GM10266 (cell line): ENCODE measurements around the gene PLAGL1.
A peak's percentile ranks its signal among the peaks of the same experiment; 100 is the strongest.

Experiments used
- DNase-seq: peaks from one replicate; pipeline ENCODE4 v3.0.0; 2012; ENCODE audit errors: extremely low spot score
- TF ChIP-seq, protein P1 (sequence below): IDR thresholded peaks from 2 replicates; pipeline ENCODE4 v1.5.1; 2012; ENCODE audit warnings: mild to moderate bottlenecking, low read depth; ENCODE audit not compliant: control insufficient read depth, insufficient read depth; ENCODE audit errors: missing control alignments

The PLAGL1 gene

GRCh38 chr6:144007478-144008119 is 460 bp downstream of the PLAGL1 start:
- DNase-seq: peak; percentile 16
- TF ChIP-seq, protein P1, sequence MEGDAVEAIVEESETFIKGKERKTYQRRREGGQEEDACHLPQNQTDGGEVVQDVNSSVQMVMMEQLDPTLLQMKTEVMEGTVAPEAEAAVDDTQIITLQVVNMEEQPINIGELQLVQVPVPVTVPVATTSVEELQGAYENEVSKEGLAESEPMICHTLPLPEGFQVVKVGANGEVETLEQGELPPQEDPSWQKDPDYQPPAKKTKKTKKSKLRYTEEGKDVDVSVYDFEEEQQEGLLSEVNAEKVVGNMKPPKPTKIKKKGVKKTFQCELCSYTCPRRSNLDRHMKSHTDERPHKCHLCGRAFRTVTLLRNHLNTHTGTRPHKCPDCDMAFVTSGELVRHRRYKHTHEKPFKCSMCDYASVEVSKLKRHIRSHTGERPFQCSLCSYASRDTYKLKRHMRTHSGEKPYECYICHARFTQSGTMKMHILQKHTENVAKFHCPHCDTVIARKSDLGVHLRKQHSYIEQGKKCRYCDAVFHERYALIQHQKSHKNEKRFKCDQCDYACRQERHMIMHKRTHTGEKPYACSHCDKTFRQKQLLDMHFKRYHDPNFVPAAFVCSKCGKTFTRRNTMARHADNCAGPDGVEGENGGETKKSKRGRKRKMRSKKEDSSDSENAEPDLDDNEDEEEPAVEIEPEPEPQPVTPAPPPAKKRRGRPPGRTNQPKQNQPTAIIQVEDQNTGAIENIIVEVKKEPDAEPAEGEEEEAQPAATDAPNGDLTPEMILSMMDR: no peak

- peak; percentile 21 for DNase-seq
Measured at GRCh38 chr6:144006736-144007477, 1.2 kb downstream of the PLAGL1 start.

GRCh38 chr6:143999406-143999805 is 8.7 kb downstream of the PLAGL1 start:
- DNase-seq: no peak
- TF ChIP-seq, protein P1: no peak

More at GRCh38 chr6:144006736-144007477, 1.2 kb downstream of the PLAGL1 start:
- TF ChIP-seq, protein P1: no peak

DNA sequence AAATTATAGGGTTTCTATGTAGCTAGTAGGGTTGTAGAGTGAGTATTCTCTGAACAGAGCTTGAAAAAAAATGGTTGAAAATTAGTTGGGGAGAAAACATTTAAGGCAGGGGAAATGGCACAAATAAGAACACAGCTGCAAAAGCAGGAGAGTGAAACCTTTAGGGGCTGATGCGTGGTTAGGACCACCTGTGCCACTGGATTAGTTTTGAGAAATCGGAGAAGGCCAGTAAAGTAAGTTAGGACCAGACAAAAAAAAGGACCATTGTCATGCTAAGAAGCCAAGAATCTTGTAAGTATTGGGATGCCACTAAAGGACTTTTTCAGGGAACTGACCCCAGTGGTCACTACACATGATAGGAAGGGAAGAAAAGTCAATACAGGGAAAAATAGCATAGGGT is 9.4 kb downstream of the PLAGL1 start:
- TF ChIP-seq, protein P1: no peak
- DNase-seq: no peak

DNA sequence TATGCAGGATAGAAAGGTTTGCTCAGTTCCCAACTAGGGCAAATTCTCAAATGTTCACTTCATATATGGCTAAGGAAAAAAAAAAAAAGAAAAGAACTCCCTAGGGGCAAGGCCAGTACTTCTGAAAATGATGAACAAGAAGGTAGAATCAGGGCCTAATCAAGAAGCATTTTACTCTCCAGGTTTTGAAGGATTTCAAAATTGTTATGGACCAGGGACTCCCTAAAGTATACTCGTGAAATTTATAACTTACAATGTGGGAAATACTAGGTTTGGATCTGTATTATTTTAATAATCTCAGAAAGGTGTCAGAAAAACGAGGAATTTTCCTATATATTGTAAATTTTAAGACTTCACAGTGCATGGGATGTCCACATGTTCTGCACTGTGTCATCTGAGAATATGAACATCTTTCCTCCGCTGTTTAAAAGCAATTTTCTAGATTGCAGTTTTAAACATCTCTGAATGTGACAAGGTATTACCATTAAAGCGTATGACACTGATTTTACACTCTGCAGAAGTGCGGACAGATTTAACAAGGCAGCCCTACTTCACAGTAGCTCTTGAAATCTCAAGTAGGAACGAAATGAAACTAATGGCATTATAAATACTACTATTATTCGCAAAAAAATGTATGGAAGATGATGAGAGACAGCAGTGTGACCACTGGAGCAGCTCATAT is 14.0 kb downstream of the PLAGL1 start:
- DNase-seq: no peak
- TF ChIP-seq, protein P1: no peak

GRCh38 chr6:143992285-143992684 is 15.8 kb downstream of the PLAGL1 start:
- TF ChIP-seq, protein P1: no peak
- no peak for DNase-seq
